PFSK-1 (cell line): ENCODE data around the gene ADAMTS17.

Experiments
- POLR2AphosphoS5 ChIP-seq: IDR thresholded peaks from 2 replicates; pipeline ENCODE4 v1.6.1; 2012; ENCODE audit warnings: low read depth, mild to moderate bottlenecking, control low read depth, low read length, moderate library complexity
- REST ChIP-seq, 2 experiments: IDR thresholded peaks; 2 replicates each; pipeline versions ENCODE4 v1.6.1 to v1.8.0; 2011 to 2012; ENCODE audit warnings: low read depth in 2 of 2, low read length in 2 of 2, control low read depth in 1 of 2, inconsistent platforms in 1 of 2, mild to moderate bottlenecking in 1 of 2, moderate library complexity in 1 of 2; ENCODE audit not compliant: insufficient read depth in 1 of 2
- SIN3A ChIP-seq: IDR thresholded peaks from 2 replicates; pipeline ENCODE4 v1.6.1; 2012; ENCODE audit warnings: mild to moderate bottlenecking, low read length, moderate library complexity, borderline replicate concordance; ENCODE audit not compliant: insufficient read depth

- TF ChIP-seq POLR2AphosphoS5 (no peak), SIN3A (no peak), REST (IDR thresholded peaks at IDR 0.05; ENCODE audit: insufficient read depth in 1 of 2, low read depth in 2 of 2, low read length in 2 of 2) (no peak)
These were observed 232.2 kb downstream of the ADAMTS17 start for GRCh38 chr15:100109486-100110035.
